Measurements from ENCODE around the gene NPIPB8.
"Not testable (repeated sequence)": the region's sequence is repeated elsewhere in the genome, so short reads cannot be mapped to it uniquely, and the experiment has no call there.

Gene NPIPB8

DNA sequence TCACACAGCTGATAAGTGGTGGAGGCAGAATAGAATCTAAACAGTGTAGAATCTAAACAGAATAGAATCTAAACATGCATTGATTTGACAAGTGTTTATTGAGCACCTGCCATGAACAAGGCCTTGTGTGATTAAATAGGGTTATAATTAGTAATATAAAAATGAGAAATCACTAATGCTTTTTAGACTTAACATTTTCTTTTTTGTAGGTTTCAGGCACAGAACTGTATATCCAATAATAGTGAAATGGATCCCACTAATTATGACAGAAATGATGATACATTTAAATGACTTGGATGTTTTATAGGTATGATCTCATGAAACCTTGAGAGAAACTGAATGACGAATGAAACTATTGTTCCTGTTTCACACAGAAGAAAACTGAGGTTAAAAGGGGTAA is at the start of gene NPIPB8:
TSS of gene NPIPB8 (plus strand) at position 301 of the 400 bp plus-strand sequence. CDS start 296 bp downstream, outside the sequence.
- H3K4me3 ChIP-seq (ENCODE audit: control insufficient read depth, low read depth, low read length); DNase-seq (ENCODE audit: low read depth): not testable (repeated sequence)

DNA sequence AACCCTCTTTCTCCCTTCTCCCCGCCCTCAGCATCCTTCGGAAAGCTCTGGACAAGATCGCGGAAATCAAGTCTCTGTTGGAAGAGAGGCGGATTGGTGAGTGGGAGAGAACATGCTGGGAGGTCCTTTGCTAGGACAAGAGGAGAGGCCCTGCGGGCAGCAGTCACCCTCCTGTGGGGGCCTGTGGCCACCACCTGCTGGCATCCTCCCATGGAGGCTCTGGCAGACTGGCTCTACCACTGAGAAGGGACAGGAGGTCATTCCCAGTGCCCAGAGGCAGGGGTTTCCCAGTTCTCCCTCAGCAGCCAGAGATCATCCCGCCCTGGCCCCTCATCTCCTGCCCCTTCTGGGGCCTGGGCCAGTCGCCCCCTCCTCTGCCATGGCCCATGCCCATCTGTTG is 48.8 kb upstream of the NPIPB8 start:
- DNase-seq (ENCODE audit: low read depth) = no peak
- H3K4me3 ChIP-seq (ENCODE audit: control insufficient read depth, low read depth, low read length) = no peak overlapping the region
- TF ChIP-seq, protein P1, sequence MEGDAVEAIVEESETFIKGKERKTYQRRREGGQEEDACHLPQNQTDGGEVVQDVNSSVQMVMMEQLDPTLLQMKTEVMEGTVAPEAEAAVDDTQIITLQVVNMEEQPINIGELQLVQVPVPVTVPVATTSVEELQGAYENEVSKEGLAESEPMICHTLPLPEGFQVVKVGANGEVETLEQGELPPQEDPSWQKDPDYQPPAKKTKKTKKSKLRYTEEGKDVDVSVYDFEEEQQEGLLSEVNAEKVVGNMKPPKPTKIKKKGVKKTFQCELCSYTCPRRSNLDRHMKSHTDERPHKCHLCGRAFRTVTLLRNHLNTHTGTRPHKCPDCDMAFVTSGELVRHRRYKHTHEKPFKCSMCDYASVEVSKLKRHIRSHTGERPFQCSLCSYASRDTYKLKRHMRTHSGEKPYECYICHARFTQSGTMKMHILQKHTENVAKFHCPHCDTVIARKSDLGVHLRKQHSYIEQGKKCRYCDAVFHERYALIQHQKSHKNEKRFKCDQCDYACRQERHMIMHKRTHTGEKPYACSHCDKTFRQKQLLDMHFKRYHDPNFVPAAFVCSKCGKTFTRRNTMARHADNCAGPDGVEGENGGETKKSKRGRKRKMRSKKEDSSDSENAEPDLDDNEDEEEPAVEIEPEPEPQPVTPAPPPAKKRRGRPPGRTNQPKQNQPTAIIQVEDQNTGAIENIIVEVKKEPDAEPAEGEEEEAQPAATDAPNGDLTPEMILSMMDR (IDR thresholded peaks at IDR 0.05; ENCODE audit: control insufficient read depth, insufficient read depth, low read depth, low read length, missing control alignments) = no peak

DNA sequence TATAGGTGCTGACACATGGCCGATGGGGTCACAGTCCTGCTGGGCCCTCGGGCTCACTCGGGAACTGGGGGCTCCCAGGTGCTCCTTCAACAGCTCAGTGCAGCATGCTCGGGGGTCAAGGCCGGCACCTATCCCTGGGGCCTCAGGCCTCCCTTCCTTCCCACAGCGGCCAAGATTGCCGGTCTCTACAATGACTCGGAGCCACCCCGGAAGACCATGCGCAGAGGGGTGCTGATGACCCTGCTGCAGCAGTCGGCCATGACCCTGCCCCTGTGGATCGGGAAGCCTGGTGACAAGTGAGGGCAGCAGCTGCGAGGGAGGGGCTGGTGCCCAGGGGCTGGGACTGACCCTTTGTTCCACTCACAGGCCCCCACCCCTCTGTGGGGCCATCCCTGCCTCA is 47.9 kb upstream of the NPIPB8 start:
- no peak overlapping the region for H3K4me3 ChIP-seq (ENCODE audit: control insufficient read depth, low read depth, low read length)
- TF ChIP-seq, protein P1 (IDR thresholded peaks at IDR 0.05; ENCODE audit: control insufficient read depth, insufficient read depth, low read depth, low read length, missing control alignments) = no peak
- no peak for DNase-seq (ENCODE audit: low read depth)

DNA sequence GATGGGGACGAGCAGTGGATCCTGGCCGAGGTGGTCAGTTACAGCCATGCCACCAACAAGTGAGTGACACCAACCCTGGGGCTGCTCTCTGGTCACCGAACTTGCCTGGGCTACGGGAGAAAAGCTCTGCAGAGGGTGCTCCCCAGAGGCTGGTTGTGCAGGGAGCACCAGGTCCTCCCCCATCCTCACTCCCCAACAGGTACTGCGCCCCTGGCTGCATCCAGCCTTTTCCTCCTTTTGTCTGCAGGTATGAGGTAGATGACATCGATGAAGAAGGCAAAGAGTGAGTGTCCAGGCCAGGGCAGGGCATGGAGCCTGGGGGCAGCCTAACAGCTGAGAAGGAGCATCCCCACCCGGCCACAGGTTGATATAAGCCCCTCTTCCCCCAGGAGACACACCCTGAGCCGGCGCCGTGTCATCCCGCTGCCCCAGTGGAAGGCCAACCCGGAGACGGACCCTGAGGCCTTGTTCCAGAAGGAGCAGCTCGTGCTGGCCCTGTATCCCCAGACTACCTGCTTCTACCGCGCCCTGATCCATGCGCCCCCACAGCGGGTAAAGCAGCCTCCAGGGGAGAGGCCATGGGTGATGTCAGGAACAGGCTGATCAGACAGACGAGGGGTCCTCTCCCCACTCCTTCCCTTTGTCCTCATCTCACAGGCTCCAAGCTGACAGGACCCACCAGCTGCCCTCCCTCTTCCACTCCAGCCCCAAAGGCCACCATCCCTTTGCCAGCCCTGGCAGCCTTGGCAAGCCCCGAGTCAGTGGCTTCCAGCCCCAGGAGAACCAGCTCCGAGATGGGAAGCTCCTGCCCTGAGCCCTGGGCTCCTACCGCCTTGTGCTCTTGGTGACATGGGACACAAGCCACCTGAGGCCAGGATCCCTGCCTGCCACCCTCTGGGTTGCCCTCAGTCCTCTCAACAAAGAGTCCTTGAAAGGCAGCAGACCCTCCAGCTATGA is 47.2 kb upstream of the NPIPB8 start:
- H3K4me3 ChIP-seq (ENCODE audit: control insufficient read depth, low read depth, low read length) = no peak overlapping the region
- TF ChIP-seq, protein P1 (IDR thresholded peaks at IDR 0.05; ENCODE audit: control insufficient read depth, insufficient read depth, low read depth, low read length, missing control alignments) = no peak
- DNase-seq (ENCODE audit: low read depth) = no peak

DNA sequence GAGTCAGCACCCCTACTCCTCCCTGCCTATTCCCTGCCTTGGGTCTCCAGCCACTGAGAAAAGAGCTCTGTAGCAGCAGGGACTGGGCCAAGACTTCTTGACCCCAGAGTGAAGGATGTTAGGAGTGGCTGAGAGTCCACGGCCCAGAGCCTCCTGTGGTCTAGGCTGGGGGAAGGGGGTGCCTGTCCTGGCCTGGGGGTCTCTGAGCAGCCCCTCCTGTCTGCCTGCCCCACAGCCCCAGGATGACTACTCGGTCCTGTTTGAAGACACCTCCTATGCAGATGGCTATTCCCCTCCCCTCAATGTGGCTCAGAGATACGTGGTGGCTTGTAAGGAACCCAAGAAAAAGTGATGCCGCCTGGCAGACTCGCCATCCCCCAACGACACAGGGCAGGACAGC is 46.5 kb upstream of the NPIPB8 start:
- no peak overlapping the region for H3K4me3 ChIP-seq (ENCODE audit: control insufficient read depth, low read depth, low read length)
- no peak for DNase-seq (ENCODE audit: low read depth)
- TF ChIP-seq, protein P1 (IDR thresholded peaks at IDR 0.05; ENCODE audit: control insufficient read depth, insufficient read depth, low read depth, low read length, missing control alignments) = no peak

DNA sequence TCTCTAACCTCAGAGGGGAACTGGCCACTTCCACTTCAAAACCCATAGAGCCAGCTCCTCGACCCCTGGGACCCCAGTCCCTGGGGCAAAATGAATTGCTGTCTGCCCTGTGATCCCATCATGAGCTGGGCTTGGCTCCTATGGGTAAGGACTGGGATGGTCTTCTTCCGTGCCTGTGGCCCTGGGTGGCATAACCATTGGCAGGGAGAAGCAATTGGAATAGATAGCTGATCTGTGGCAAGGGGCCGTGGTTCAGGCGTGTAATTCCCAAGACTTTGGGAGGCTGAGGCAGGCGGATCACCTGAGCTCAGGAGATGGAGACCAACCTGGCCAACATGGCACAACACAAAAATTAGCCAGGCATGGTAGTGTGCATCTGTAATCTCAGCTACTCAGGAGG is 45.4 kb upstream of the NPIPB8 start:
- no peak for DNase-seq (ENCODE audit: low read depth)
- no peak overlapping the region for H3K4me3 ChIP-seq (ENCODE audit: control insufficient read depth, low read depth, low read length)
- TF ChIP-seq, protein P1 (IDR thresholded peaks at IDR 0.05; ENCODE audit: control insufficient read depth, insufficient read depth, low read depth, low read length, missing control alignments) = no peak

DNA sequence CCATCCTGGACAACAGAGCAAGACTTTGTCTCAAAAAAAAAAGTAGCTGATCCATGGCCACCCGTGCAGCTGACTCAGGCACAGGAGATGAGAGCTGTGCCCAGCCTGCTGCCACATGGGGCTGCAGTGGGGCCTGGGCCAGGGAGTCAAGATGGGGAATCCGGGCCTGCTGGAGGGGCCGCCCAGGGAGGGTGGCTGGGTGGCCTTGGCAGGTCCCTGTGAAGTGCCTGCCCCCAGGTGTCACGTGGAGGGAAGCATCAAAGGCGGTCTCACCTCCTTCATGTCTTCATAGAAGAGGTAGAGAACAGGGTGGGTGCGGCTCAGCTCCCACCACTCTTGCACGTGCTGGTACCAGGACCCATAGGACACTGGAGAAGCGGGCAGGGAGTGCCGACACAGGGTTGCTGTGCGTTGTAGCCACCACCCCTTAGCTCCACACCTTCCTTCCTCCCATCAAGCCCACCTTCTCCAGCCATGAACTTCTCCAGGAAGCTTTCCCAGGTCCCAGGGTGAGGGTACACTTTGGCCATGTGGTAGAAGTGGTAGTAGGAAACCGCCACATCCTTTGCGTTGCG is 44.8 kb upstream of the NPIPB8 start:
- DNase-seq (ENCODE audit: low read depth) = no peak
- TF ChIP-seq, protein P1 (IDR thresholded peaks at IDR 0.05; ENCODE audit: control insufficient read depth, insufficient read depth, low read depth, low read length, missing control alignments) = no peak

DNA sequence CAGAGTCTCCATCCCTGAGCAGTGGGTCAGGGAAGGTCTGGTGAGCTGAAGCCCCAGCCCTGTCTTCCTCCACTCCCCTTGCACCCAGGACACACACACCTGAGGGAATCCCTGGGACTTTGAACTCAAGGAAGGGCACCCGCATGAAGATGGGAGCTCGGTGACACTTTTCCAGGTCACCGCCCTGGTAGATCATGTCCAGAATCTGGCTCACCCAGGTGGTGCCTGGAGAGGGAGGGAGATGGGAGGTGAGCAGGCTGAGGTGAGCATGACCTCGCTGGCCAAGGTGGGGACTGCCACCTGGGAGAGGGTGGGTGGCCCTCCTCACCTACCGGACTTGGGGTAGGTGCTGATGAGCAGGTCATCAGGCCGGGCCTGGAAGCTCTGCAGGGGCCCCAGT is 42.4 kb upstream of the NPIPB8 start:
- DNase-seq (ENCODE audit: low read depth); H3K4me3 ChIP-seq (ENCODE audit: control insufficient read depth, low read depth, low read length): not testable (repeated sequence)

More for the DNA sequence above, 44.8 kb upstream of the NPIPB8 start:
- H3K4me3 ChIP-seq (ENCODE audit: control insufficient read depth, low read depth, low read length) = no peak overlapping the region

Data from AG09309 (cell line).